Measurements from ENCODE around the gene DNM1.
"Not testable (repeated sequence)": the region's sequence is repeated elsewhere in the genome, so short reads cannot be mapped to it uniquely, and the experiment has no call there.

DNM1 gene

GRCh38 chr9:128219831-128220230 is 16.7 kb downstream of the DNM1 start:
- DNase-seq (ENCODE audit: extremely low read depth, low read depth) = no peak
- no peak for TF ChIP-seq CTCF (IDR thresholded peaks at IDR 0.05; ENCODE audit: low read depth, low read length)

- no peak for TF ChIP-seq CTCF (IDR thresholded peaks at IDR 0.05; ENCODE audit: low read depth, low read length)
- DNase-seq (ENCODE audit: extremely low read depth, low read depth) = no peak
These were observed 18.8 kb downstream of the DNM1 start for GRCh38 chr9:128222026-128222425.

GRCh38 chr9:128222880-128223670 is 19.9 kb downstream of the DNM1 start:
- no peak for TF ChIP-seq CTCF (IDR thresholded peaks at IDR 0.05; ENCODE audit: low read depth, low read length)
- DNase-seq (ENCODE audit: extremely low read depth, low read depth) = no peak

- TF ChIP-seq CTCF (IDR thresholded peaks at IDR 0.05; ENCODE audit: low read depth, low read length) = no peak
- DNase-seq (ENCODE audit: extremely low read depth, low read depth) = no peak
These were observed 21.7 kb downstream of the DNM1 start for GRCh38 chr9:128224877-128225276.

GRCh38 chr9:128225770-128226411 is 22.7 kb downstream of the DNM1 start:
- no peak for DNase-seq (ENCODE audit: extremely low read depth, low read depth)
- no peak for TF ChIP-seq CTCF (IDR thresholded peaks at IDR 0.05; ENCODE audit: low read depth, low read length)

- TF ChIP-seq CTCF (IDR thresholded peaks at IDR 0.05; ENCODE audit: low read depth, low read length) = no peak
These were observed 23.2 kb downstream of the DNM1 start for GRCh38 chr9:128226412-128226801.

GRCh38 chr9:128230897-128231296 is 27.7 kb downstream of the DNM1 start:
- DNase-seq (ENCODE audit: extremely low read depth, low read depth) = not testable (repeated sequence)

More at GRCh38 chr9:128226412-128226801, 23.2 kb downstream of the DNM1 start:
- DNase-seq (ENCODE audit: extremely low read depth, low read depth) = no peak

All from AG09319 (cell line).